Hepatocyte (in vitro differentiated cells): ENCODE measurements around the gene POLR3B.

Experiments
- EZH2 ChIP-seq: fragments of 200-600 bp; sonication (generic); IDR thresholded peaks from 2 replicates; pipeline ENCODE4 v1.6.1; 2016; ENCODE audit warnings: antibody characterized with exemption, mild to moderate bottlenecking, borderline replicate concordance
- EZH2phosphoT487 ChIP-seq: fragments of 200-600 bp; sonication (generic); IDR thresholded peaks from one replicate; pipeline ENCODE4 v1.6.1; 2018; ENCODE audit warnings: antibody characterized with exemption, mild to moderate bottlenecking, low read depth, moderate library complexity; ENCODE audit not compliant: unreplicated experiment, severe bottlenecking
- TF ChIP-seq, protein P1 (sequence below): fragments of 200-600 bp; sonication (generic); IDR thresholded peaks from 2 replicates; pipeline ENCODE4 v1.5.1; 2016; ENCODE audit warnings: antibody characterized with exemption, mild to moderate bottlenecking; ENCODE audit not compliant: poor library complexity

- TF ChIP-seq, protein P1, sequence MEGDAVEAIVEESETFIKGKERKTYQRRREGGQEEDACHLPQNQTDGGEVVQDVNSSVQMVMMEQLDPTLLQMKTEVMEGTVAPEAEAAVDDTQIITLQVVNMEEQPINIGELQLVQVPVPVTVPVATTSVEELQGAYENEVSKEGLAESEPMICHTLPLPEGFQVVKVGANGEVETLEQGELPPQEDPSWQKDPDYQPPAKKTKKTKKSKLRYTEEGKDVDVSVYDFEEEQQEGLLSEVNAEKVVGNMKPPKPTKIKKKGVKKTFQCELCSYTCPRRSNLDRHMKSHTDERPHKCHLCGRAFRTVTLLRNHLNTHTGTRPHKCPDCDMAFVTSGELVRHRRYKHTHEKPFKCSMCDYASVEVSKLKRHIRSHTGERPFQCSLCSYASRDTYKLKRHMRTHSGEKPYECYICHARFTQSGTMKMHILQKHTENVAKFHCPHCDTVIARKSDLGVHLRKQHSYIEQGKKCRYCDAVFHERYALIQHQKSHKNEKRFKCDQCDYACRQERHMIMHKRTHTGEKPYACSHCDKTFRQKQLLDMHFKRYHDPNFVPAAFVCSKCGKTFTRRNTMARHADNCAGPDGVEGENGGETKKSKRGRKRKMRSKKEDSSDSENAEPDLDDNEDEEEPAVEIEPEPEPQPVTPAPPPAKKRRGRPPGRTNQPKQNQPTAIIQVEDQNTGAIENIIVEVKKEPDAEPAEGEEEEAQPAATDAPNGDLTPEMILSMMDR, result no peak
- no peak for TF ChIP-seq EZH2phosphoT487
- TF ChIP-seq EZH2, result no peak
These were observed 40.0 kb upstream of the POLR3B start for GRCh38 chr12:106317406-106318082.
